GM18508 (cell line): Measurements from ENCODE around the gene CNTFR.

Experiments
- ATAC-seq: cut with Tn5 transposase; IDR thresholded peaks from one replicate; pipeline ENCODE4 v1.9.1; 2021; ENCODE audit warnings: moderate number of reproducible peaks; ENCODE audit not compliant: insufficient read depth, unreplicated experiment

The CNTFR gene

GRCh38 chr9:34574571-34574970 is 15.0 kb downstream of the CNTFR start:
- ATAC-seq = no peak

- no peak for ATAC-seq
Observed at GRCh38 chr9:34573599-34574325, 15.8 kb downstream of the CNTFR start.

GRCh38 chr9:34572628-34573027 is 16.9 kb downstream of the CNTFR start:
- ATAC-seq = no peak

DNA sequence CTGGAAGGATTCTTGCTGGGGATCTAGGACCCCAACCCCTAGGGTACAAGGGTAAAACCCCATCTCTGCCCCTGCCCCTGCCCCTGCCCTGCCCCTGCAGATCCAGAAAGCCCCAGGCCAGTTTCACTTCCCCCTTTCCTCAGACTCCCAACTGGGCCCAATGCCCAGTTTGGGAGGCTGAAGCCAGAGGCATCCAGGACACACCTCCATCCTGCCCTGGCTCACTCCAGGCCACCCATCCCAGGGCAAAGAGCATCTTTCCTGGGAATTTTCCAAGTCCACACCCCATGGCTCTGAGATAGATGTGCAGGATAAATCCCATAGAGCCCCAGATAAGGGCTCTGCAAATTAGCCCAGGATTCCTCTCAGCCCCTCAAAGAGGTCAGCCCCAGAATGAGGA is 17.4 kb downstream of the CNTFR start:
- ATAC-seq = no peak

DNA sequence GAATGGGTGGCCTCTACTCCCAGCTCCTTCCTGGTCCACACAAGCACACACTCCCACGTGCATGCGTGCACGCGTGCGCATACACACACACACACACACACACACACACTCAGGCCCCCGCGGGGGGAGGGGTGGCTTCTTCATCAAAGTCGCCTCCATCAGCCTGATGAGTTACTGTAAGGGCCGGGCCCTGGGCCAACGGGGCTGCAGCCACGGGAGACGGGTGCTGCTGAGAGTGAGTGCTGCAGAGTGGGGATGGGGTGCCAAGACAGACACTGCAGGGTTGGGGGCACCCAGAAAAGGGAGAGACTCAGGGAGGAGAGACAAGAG is 18.1 kb downstream of the CNTFR start:
- no peak for ATAC-seq

- ATAC-seq = no peak
Observed at GRCh38 chr9:34570809-34571480, 18.6 kb downstream of the CNTFR start.

GRCh38 chr9:34570376-34570775 is 19.1 kb downstream of the CNTFR start:
- no peak for ATAC-seq

DNA sequence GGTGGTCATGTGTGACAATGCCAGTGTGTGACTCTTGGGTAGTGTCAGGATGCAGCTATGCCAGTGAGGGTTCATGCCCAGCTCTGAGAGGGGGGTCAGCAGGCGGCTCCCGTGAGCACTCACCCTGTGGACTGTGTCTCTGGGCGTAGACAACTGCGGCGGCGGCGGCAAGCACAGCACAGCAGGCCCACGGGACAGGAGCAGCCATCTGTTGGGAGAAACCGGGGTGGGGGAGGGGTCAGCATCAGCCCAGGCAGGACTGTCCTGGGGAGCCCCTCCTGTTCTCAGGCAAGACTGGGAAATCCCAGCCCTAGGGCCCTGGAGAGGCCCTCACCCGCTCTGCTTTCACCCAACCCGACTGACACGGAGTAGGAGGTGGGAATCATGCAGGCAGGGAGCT is 20.8 kb downstream of the CNTFR start:
- ATAC-seq = no peak

DNA sequence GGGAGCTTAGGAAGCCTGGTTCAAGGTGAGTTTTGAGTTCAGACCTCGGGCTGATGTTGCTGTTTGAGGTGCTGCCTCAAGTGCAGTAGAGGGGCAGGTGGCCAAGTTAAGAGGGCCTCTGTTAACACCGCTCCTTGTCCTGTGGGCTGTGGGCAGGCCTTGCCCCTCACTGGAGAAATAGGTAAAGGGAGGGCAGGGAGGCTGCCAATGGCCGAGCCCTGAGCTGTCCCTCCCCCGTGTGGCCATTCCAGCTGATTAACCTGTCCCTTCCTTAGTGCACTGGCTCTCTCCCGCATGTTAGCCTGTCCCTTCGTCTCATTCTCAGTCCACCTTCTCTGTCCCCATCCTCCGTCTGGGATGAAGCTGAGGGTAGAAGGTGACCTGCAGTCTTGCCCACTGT is 21.4 kb downstream of the CNTFR start:
- no peak for ATAC-seq

GRCh38 chr9:34566972-34567371 is 22.6 kb downstream of the CNTFR start:
- ATAC-seq = no peak

GRCh38 chr9:34566322-34566721 is 23.2 kb downstream of the CNTFR start:
- no peak for ATAC-seq

DNA sequence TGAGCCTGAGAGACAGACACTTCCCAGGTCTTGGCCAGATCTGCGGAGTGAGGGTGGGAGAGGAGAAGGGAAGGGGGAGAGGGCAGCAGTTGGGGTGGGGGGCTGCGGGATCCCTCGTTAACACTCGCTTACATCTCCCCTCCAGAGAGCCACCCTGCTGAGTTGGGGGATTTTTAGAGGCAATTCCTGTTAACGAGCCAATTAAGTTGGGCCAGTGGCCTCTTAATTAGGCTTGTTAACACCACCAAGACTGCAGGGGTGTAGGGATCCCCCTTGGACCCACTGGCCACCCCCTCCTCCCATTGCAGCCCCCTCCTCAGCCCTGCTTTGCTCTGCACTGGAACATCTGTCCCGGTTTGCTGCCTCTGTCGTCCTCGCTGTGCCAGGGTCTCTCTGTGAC is 23.7 kb downstream of the CNTFR start:
- ATAC-seq = no peak

DNA sequence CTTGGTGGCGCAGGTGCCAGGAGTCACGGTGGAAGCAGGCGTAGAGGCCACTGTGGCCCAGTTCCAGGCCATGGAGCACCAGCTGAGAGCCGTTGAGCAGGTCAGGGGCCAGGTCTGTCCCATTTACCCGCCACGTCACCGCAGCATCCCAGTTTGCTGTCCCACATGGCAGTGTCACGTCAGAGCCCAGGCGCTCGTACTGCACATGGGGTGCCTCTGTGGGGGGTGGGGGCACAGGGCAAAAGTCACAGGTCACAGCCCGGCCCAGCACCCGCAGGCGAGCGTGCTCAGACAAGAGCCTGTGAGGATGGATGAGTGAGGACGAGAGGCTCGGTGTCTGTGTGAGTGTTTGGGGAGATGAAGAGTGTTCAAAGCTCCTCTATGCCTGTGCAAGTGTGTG is 24.9 kb downstream of the CNTFR start:
- ATAC-seq = no peak

GRCh38 chr9:34563262-34563661 is 26.3 kb downstream of the CNTFR start:
- ATAC-seq = no peak

GRCh38 chr9:34562135-34562745 is 27.3 kb downstream of the CNTFR start:
- no peak for ATAC-seq

GRCh38 chr9:34560599-34561214 is 28.8 kb downstream of the CNTFR start:
- no peak for ATAC-seq

DNA sequence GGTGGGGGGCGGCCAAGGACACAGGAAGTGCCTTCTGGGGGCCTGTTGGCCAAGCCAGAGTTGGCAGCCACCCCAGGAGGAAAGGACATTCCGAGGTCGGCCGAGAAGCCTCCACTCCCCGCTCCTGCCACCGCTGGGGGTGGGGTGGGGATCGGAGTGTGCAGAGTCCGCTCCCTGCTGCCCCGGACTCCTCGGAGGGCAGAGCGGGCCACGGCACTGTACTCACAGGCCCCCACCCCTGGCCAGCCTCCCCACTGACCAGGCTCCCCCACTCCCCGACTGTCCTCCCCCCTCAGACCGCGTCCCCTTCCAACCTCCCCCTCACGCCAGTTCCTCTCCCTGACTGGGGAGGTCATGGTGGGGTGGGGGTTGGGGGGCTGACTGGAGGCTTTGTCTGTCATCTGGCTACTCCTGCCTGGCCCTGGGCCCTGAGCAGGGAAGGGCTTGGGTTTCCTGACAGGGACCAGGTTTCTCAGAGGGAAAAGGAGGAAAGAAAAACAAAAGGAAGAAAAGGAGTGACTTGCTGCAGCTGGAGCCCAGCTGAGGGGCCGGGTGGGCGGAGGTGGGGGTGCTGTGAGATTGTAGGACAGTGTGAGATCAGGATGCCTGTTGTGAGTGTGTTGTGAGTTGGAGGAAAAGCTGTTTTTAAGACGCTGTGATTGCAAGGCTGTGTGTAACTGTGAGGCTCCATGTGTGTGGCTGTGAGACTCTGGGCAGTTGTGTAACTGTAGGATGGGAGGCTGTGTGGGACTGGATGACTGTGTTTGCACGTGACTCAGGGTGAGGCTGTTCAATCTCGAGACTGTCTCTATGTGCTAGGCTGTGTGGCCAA is 29.7 kb downstream of the CNTFR start:
- ATAC-seq = no peak

DNA sequence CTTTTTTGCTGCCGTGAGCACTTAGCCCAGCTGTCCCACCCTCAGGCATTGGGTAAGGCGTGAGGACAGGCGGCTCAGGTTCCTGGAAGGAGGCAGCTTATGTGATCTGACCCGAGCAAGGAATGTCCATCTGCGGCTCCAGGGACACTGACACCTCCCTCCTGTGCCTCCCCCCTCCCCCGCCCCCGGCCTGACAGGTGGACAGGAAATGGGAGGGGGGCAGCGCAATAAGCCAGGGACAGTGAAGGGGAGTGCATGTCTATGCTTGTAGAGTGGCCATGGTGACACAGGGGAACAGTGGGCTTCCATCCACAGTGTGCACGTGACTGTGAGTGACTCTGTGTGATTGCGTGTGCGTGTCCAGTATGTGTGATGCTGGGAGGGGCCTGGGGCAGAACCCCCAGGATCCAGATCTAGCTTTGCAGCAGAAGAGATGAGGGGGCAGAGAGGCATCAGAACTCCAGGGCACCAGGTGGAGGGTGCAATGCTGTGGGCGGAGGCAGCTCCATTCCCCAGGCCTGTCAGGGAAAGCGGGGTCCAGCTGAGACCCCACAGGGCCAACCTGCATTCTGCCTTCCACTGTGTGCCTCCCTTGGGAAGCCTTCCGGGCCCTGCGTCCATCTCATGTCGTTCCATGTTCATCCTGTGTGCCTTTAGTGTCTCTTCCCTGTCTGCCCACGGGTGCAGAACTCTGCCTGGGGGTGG is 30.5 kb downstream of the CNTFR start:
- ATAC-seq = no peak

GRCh38 chr9:34558364-34558763 is 31.2 kb downstream of the CNTFR start:
- ATAC-seq = no peak
